ENCODE measurements around the gene SOX14.

SOX14 gene

DNA sequence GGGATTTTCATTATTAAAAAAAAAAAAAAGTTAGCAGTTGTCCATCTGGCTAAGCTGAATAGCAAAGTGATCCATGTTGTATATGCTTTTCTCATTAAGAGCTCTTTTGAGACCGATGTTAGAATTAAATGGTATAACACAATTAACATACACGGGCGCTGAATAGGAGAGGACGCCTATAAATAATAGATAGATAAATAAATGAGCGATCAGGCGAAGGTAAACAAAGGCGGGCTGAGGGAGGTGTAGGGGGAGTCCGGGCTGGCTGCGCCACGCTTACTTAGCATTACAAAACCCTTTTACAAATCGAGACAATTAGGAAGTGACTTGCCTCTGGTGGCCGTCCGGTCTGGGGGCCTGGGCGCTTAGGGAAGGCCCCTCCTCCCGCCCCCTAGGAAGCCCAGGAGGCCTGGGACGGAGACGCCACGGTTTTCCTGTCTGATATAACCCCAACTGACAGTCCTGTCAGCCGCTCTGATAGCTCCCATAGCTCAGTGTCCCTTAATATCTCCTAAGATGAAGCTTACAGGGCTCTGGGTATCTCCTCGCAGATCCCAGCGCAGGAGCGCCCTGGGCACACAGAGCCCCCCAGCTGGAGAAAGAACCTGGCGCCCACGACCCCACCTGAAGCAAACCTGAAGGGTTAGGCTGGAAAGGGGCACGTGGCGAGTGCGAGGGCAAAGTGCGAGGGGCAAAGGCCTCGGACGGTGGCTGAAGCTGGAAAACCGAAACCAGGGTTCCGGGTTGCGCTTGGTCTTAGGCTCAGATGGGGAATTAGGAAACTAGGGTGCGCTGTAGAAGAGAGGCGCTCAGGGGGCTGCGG lies 3.6 kb downstream of the SOX14 start:
- H4K20me1 ChIP-seq (ENCODE audit: insufficient read depth, low read length) = no peaks in the 10 kb centered on the region
- no peaks in the 10 kb centered on the region for H3K79me2 ChIP-seq (ENCODE audit: insufficient read depth, low read length)
- no peak for TF ChIP-seq EZH2 (IDR thresholded peaks at IDR 0.05; ENCODE audit: borderline replicate concordance, low read depth, low read length, severe bottlenecking)
- no peak for TF ChIP-seq CTCF (IDR thresholded peaks at IDR 0.05; ENCODE audit: borderline replicate concordance, extremely low read depth, low read length, poor library complexity, severe bottlenecking)
- H3K27me3 ChIP-seq (ENCODE audit: insufficient read depth, low read length, poor library complexity) = peaks cover 15% of the 10 kb centered on the region
- H3K4me1 ChIP-seq (ENCODE audit: insufficient read depth, low read length) = no peaks in the 10 kb centered on the region
- no peak overlapping the region for H3K4me3 ChIP-seq (ENCODE audit: low read depth in 1 of 2, low read length in 2 of 2)
- H3K4me2 ChIP-seq (ENCODE audit: insufficient read depth, low read length) = no peak overlapping the region
- H3K9ac ChIP-seq (ENCODE audit: low read depth, low read length) = no peak overlapping the region
- no peak for DNase-seq
- no peak overlapping the region for H3K27ac ChIP-seq (ENCODE audit: low read length)
- no peaks in the 10 kb centered on the region for H3K9me3 ChIP-seq (ENCODE audit: insufficient read depth, low read length, severe bottlenecking)
- no peak overlapping the region for H2AFZ ChIP-seq (ENCODE audit: low read depth, low read length)
- no peaks in the 10 kb centered on the region for H3K36me3 ChIP-seq (ENCODE audit: insufficient read depth, low read length)
- ATAC-seq (ENCODE audit: insufficient read depth, low read depth) = no peak

DNA sequence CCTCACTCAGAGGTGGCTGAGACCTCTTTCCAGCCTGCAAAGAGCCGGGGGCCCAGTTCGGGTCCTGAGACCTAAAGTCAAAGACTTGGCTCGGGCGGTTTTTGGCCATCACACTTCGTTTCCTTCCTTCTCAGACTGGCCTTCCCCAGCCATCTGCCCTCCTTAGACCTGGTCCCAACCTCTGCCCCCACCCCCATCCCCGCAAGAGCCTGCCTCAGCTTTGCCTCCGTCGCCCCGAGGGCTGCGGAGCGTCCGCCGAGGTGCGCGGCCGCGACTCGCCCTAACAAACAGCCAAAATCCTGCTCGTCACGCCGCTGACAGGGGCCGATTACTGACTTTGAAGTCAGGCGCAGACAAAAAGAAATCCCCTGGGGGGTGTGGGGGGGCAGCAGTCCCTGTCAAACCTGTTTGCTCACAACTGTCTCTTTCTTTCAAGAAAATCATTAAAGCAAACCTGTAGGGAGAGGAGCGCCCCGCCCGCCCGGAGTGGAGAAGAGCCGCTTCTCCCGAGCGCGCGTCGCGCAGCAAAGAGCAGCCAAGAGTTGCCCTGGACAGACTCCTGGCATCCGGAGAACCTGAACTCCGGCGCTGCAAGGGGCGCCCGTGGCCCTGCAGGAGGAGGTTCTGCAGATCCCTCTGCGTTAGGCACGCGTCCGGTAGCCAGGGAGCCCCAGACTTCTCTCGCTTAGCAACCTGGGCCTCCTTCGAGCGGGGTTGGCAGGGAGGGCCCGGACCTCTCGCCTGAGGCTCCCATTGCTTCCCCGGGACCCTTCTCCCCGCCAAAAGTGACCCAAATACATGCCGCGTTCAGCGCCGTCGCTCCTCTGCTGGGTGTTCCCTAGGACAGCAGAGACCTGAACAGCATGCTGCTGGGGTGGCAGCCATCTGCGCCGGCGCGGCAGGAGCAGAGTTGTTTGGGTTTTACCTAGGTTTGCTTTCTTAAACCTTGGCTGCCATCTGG lies 4.5 kb downstream of the SOX14 start:
- Histone ChIP-seq H3K4me1 (ENCODE audit: insufficient read depth, low read length) (no peaks in the 10 kb centered on the region), H4K20me1 (ENCODE audit: insufficient read depth, low read length) (no peaks in the 10 kb centered on the region), H3K4me2 (ENCODE audit: insufficient read depth, low read length) (no peak overlapping the region), H3K27ac (ENCODE audit: low read length) (no peak overlapping the region), H3K79me2 (ENCODE audit: insufficient read depth, low read length) (no peaks in the 10 kb centered on the region), H3K4me3 (ENCODE audit: low read depth in 1 of 2, low read length in 2 of 2) (no peak overlapping the region), H3K9me3 (ENCODE audit: insufficient read depth, low read length, severe bottlenecking) (no peaks in the 10 kb centered on the region), H3K27me3 (ENCODE audit: insufficient read depth, low read length, poor library complexity) (peaks cover 16% of the 10 kb centered on the region), H3K9ac (ENCODE audit: low read depth, low read length) (no peak overlapping the region), H3K36me3 (ENCODE audit: insufficient read depth, low read length) (no peaks in the 10 kb centered on the region), H2AFZ (ENCODE audit: low read depth, low read length) (no peak overlapping the region)
- DNase-seq (no peak), ATAC-seq (ENCODE audit: insufficient read depth, low read depth) (no peak)
- TF ChIP-seq CTCF (IDR thresholded peaks at IDR 0.05; ENCODE audit: borderline replicate concordance, extremely low read depth, low read length, poor library complexity, severe bottlenecking) (no peak), EZH2 (IDR thresholded peaks at IDR 0.05; ENCODE audit: borderline replicate concordance, low read depth, low read length, severe bottlenecking) (no peak)

DNA sequence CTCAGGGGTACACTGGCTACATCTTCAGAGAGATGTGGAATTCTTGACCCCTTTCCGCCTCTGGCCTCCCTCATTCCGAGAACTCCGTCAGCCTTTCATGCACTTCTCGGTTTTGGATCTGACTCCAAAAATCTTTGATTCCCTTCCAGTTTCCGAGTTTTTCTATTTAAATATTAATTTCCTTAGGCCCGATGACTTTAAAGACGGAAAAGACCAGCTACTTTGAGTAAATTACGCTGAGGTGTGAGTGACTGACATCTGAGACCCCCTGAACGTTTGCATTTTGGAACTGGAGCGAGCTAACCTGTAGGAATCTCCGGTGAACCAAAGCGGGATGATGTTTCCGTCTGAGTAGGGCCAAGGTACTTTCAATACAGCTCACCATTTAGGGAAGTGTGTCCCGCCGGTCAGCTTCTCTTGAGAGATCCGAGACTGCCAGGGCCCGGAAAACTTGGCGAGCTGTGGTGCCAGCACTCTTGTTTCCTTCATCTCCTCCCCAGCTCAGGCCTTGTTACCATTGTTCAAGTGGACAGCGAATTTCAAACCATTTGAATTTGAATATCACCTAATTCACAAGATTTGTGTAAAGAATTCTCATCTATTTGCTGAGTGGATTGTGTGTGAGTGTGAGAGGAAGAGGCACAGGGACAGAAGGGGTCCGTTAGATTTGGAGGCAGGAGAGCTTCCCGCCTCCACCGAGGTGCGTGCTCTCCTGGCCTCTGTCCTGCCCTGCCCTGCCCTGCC lies 5.4 kb downstream of the SOX14 start:
- H3K27me3 ChIP-seq (ENCODE audit: insufficient read depth, low read length, poor library complexity) = peaks cover 20% of the 10 kb centered on the region
- no peak overlapping the region for H3K27ac ChIP-seq (ENCODE audit: low read length)
- no peak overlapping the region for H3K4me2 ChIP-seq (ENCODE audit: insufficient read depth, low read length)
- H3K79me2 ChIP-seq (ENCODE audit: insufficient read depth, low read length) = no peaks in the 10 kb centered on the region
- H3K36me3 ChIP-seq (ENCODE audit: insufficient read depth, low read length) = no peaks in the 10 kb centered on the region
- H3K4me1 ChIP-seq (ENCODE audit: insufficient read depth, low read length) = no peaks in the 10 kb centered on the region
- DNase-seq (no peak), ATAC-seq (ENCODE audit: insufficient read depth, low read depth) (no peak)
- H3K9ac ChIP-seq (ENCODE audit: low read depth, low read length) = no peak overlapping the region
- H3K9me3 ChIP-seq (ENCODE audit: insufficient read depth, low read length, severe bottlenecking) = no peaks in the 10 kb centered on the region
- H2AFZ ChIP-seq (ENCODE audit: low read depth, low read length) = no peak overlapping the region
- no peaks in the 10 kb centered on the region for H4K20me1 ChIP-seq (ENCODE audit: insufficient read depth, low read length)
- H3K4me3 ChIP-seq (ENCODE audit: low read depth in 1 of 2, low read length in 2 of 2) = no peak overlapping the region
- TF ChIP-seq EZH2 (IDR thresholded peaks at IDR 0.05; ENCODE audit: borderline replicate concordance, low read depth, low read length, severe bottlenecking) = no peak
- TF ChIP-seq CTCF (IDR thresholded peaks at IDR 0.05; ENCODE audit: borderline replicate concordance, extremely low read depth, low read length, poor library complexity, severe bottlenecking) = no peak
